PC-3 (cell line): ENCODE measurements around the gene DPT. TPM values are rescaled to one million over a fixed set of nuclear protein-coding genes. Genes with fewer than 3 reads are reported as not detected.

Source experiments
- ATAC-seq: fragments of 200-7000 bp; cut with Tn5 transposase; 2 replicates; pipeline ENCODE4 v1.9.1; 2020; ENCODE audit warnings: mild to moderate bottlenecking, moderate library complexity
- BruUV-seq: library from RNA; stranded (reverse); fragments of 400-500 nt; replicated peaks from 2 replicates; lab custom pipeline; 2021; lab: Mats Ljungman, UMichigan
- CTCF ChIA-PET: fragments of 300-600 bp; sonication (Branson Sonifier 250); formaldehyde crosslinking; loops from one replicate; lab custom pipeline; 2022; ENCODE audit warnings: antibody characterized with exemption; lab: Charles Lee
- POLR2A ChIA-PET: fragments of 300-600 bp; sonication (Branson Sonifier 250); formaldehyde crosslinking; loops from one replicate; lab custom pipeline; 2022; ENCODE audit warnings: antibody characterized with exemption; ENCODE audit not compliant: unreplicated experiment; lab: Charles Lee
- DNase-seq: peaks from one replicate; pipeline ENCODE4 v3.0.0-alpha.2; 2015
- H2AFZ ChIP-seq: fragments of 300-600 bp; sonication (generic); 2 replicates; pipeline ENCODE4 v1.6.0; 2016; ENCODE audit warnings: antibody characterized with exemption, low read length
- H3F3A ChIP-seq: fragments of 300-600 bp; sonication (generic); one replicate; pipeline ENCODE4 v1.6.0; 2017; ENCODE audit warnings: antibody characterized with exemption, low read length, control low read depth, mild to moderate bottlenecking; ENCODE audit not compliant: unreplicated experiment
- H3K27ac ChIP-seq: fragments of 300-600 bp; sonication (generic); 2 replicates; pipeline ENCODE4 v1.5.1; 2016; ENCODE audit warnings: mild to moderate bottlenecking, low read length
- H3K27me3 ChIP-seq: fragments of 300-600 bp; sonication (generic); 2 replicates; pipeline ENCODE4 v1.6.1; 2016; ENCODE audit warnings: low read length, mixed read lengths
- H3K36me3 ChIP-seq: fragments of 300-600 bp; sonication (generic); 2 replicates; pipeline ENCODE4 v1.6.1; 2016; ENCODE audit warnings: low read depth, mixed run types, low read length, mixed read lengths
- H3K4me1 ChIP-seq: fragments of 300-600 bp; sonication (generic); 2 replicates; pipeline ENCODE4 v1.5.1; 2016; ENCODE audit warnings: low read length; ENCODE audit not compliant: insufficient read depth
- H3K4me2 ChIP-seq: fragments of 300-600 bp; sonication (generic); 2 replicates; pipeline ENCODE4 v1.6.0; 2016; ENCODE audit warnings: low read length
- H3K4me3 ChIP-seq: fragments of 300-600 bp; sonication (generic); 2 replicates; pipeline ENCODE4 v1.5.1; 2016; ENCODE audit warnings: mild to moderate bottlenecking, low read length, mixed read lengths
- H3K79me2 ChIP-seq: fragments of 300-600 bp; sonication (generic); 2 replicates; pipeline ENCODE4 v1.6.1; 2017; ENCODE audit warnings: low read length, mixed read lengths
- H3K9ac ChIP-seq: fragments of 300-600 bp; sonication (generic); 2 replicates; pipeline ENCODE4 v1.6.0; 2016; ENCODE audit warnings: mild to moderate bottlenecking, low read length
- H3K9me2 ChIP-seq: fragments of 300-600 bp; sonication (generic); replicated peaks from 2 replicates; pipeline ENCODE4 v1.6.1; 2016; ENCODE audit warnings: mixed run types, low read length, mixed read lengths
- H3K9me3 ChIP-seq: fragments of 300-600 bp; sonication (generic); 2 replicates; pipeline ENCODE4 v1.6.1; 2016; ENCODE audit warnings: low read length, mixed read lengths
- H4K20me1 ChIP-seq: fragments of 300-600 bp; sonication (generic); 2 replicates; pipeline ENCODE4 v1.6.1; 2016; ENCODE audit warnings: low read length, mixed read lengths
- EZH2 ChIP-seq: fragments of 300-600 bp; sonication (generic); IDR thresholded peaks from one replicate; pipeline ENCODE4 v1.6.1; 2017; ENCODE audit warnings: antibody characterized with exemption, mild to moderate bottlenecking, low read length; ENCODE audit not compliant: unreplicated experiment
- EZH2phosphoT487 ChIP-seq: fragments of 300-600 bp; sonication (generic); IDR thresholded peaks from 2 replicates; pipeline ENCODE4 v1.6.1; 2018; ENCODE audit warnings: mild to moderate bottlenecking, antibody characterized with exemption, low read length, borderline replicate concordance
- intact Hi-C: fragments of 100-400 bp; cut with micrococcal nuclease; formaldehyde crosslinking; loops from 2 replicates; pipeline ENCODE4 v1.9.0; 2023
- total RNA-seq: library from RNA; depleted of rRNA; stranded (reverse); fragments of >200 nt; gene quantifications from 2 replicates; pipeline ENCODE4 v1.2.3, GENCODE V29; 2014
- TF ChIP-seq, protein P1 (sequence below): fragments of 300-600 bp; sonication (generic); conservative IDR thresholded peaks from 2 replicates; pipeline ENCODE4 v1.5.1; 2017; ENCODE audit warnings: antibody characterized with exemption, low read depth, mild to moderate bottlenecking, low read length

The DPT gene
- total RNA-seq, 1 experiment from 2014 or later: not detected

DNA sequence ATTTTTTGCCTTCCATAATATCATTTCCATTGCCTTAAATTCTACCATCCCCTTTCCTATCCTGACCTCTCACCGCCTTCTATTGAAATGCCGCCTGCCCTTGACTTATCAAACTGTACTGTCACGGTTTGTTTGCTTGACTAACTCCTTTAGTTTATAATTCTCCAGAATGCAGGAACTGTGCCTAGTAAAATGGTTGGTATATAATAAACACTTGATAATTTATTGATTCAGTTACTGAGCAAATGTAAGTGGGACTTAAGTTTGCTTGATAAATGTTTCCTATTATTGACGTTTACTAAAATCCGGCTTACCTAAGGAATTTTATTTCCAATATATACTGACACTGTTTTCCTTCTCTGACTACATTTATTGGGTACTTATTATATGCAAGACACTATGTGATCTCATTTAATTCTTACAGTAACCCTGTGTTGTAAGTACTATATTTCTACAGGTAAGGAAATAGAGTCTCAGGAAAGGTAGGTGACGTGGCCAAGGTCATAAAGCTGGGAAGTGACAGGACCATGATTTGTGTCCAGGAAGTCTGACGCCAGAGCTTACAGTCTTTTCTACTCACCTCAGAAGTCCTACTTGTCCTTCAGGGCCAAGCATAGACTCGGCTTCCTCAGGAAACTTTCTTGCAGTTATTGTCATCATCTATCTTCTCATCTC is 35.7 kb downstream of the DPT start:
- Histone ChIP-seq H3K9ac (no peak overlapping the region), H3K79me2 (no peaks in the 10 kb centered on the region), H3K4me1 (no peaks in the 10 kb centered on the region), H3K27ac (no peak overlapping the region), H2AFZ (no peak overlapping the region), H3K36me3 (no peaks in the 10 kb centered on the region), H4K20me1 (no peaks in the 10 kb centered on the region), H3K4me3 (no peak overlapping the region), H3K9me2 (no peaks in the 10 kb centered on the region), H3K9me3 (no peaks in the 10 kb centered on the region), H3K27me3 (no peaks in the 10 kb centered on the region), H3K4me2 (no peak overlapping the region), H3F3A (no peaks in the 10 kb centered on the region)
- ChIA-PET CTCF (no interaction called here), POLR2A (no interaction called here)
- intact Hi-C loops: no loop called here
- ATAC-seq: no peak
- BruUV-seq: no TSS peak
- DNase-seq: no peak
- TF ChIP-seq, protein P1, sequence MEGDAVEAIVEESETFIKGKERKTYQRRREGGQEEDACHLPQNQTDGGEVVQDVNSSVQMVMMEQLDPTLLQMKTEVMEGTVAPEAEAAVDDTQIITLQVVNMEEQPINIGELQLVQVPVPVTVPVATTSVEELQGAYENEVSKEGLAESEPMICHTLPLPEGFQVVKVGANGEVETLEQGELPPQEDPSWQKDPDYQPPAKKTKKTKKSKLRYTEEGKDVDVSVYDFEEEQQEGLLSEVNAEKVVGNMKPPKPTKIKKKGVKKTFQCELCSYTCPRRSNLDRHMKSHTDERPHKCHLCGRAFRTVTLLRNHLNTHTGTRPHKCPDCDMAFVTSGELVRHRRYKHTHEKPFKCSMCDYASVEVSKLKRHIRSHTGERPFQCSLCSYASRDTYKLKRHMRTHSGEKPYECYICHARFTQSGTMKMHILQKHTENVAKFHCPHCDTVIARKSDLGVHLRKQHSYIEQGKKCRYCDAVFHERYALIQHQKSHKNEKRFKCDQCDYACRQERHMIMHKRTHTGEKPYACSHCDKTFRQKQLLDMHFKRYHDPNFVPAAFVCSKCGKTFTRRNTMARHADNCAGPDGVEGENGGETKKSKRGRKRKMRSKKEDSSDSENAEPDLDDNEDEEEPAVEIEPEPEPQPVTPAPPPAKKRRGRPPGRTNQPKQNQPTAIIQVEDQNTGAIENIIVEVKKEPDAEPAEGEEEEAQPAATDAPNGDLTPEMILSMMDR: no peak
- no peak for TF ChIP-seq EZH2
- no peak for TF ChIP-seq EZH2phosphoT487

DNA sequence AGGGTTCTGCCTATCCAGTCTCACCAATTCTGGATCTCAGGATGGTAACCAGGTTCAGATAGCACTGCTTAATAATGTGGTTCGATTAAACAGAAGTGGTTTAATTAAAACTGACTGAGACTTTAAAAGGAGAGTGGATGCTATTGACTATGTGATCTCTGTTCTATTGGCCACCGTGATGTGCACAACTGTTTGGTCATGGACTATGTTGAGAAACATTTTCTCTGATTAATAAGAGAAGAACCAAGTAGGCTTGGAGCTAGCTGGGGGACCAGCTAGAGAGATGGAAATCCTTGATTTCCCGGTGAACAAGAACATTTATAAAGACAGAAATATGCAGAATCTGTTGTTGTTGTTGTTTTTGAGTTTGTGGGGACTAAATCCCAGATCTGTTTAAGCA is 36.5 kb downstream of the DPT start:
- Histone ChIP-seq H3K4me1 (no peaks in the 10 kb centered on the region), H3K4me3 (no peak overlapping the region), H3K27me3 (no peaks in the 10 kb centered on the region), H3K9me3 (no peaks in the 10 kb centered on the region), H3K79me2 (no peaks in the 10 kb centered on the region), H3K27ac (no peak overlapping the region), H3K36me3 (no peaks in the 10 kb centered on the region), H4K20me1 (no peaks in the 10 kb centered on the region), H3K4me2 (no peak overlapping the region), H3K9ac (no peak overlapping the region), H2AFZ (no peak overlapping the region), H3K9me2 (no peaks in the 10 kb centered on the region), H3F3A (no peaks in the 10 kb centered on the region)
- intact Hi-C loops: no loop called here
- TF ChIP-seq, protein P1: no peak
- TF ChIP-seq EZH2phosphoT487 (no peak), EZH2 (no peak)
- no TSS peak for BruUV-seq
- ChIA-PET POLR2A (no interaction called here), CTCF (no interaction called here)
- DNase-seq (no peak), ATAC-seq (no peak)

DNA sequence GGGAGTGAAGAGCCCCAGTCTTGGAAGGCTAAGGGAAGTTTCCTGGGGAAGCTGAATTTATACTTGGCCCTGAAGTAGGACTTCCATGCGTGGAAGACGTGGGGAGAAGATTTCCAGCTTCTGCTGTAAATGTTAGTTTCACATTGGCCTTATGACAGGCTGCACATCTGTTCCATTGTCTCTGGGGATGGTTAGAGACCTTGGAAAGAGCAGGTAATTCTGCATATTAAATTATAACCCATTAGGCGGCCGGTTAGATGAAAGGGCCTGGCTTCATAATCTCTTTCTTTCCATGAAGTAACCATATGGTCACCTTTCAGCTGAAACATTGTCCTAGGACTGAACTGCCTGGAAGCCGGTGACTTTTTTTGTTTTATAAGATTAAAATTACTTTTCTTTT is 37.5 kb downstream of the DPT start:
- H3K9ac ChIP-seq: no peak overlapping the region
- no peak overlapping the region for H2AFZ ChIP-seq
- no peaks in the 10 kb centered on the region for H3K9me3 ChIP-seq
- no peak overlapping the region for H3K4me3 ChIP-seq
- ATAC-seq (no peak), DNase-seq (no peak)
- H3K79me2 ChIP-seq: no peaks in the 10 kb centered on the region
- ChIA-PET CTCF (no interaction called here), POLR2A (no interaction called here)
- TF ChIP-seq EZH2phosphoT487 (no peak), EZH2 (no peak)
- TF ChIP-seq, protein P1: no peak
- H3K27me3 ChIP-seq: no peaks in the 10 kb centered on the region
- no peaks in the 10 kb centered on the region for H3K4me1 ChIP-seq
- no peaks in the 10 kb centered on the region for H3K9me2 ChIP-seq
- H3F3A ChIP-seq: no peaks in the 10 kb centered on the region
- intact Hi-C loops: no loop called here
- H3K27ac ChIP-seq: no peak overlapping the region
- H3K36me3 ChIP-seq: no peaks in the 10 kb centered on the region
- H4K20me1 ChIP-seq: no peaks in the 10 kb centered on the region
- no peak overlapping the region for H3K4me2 ChIP-seq
- BruUV-seq: no TSS peak
